Parathyroid adenoma (tissue), 2 donors: Measurements from ENCODE around the gene PELI1.

Experiments
- H2AFZ ChIP-seq: fragments of 300-600 bp; sonication (generic); one replicate; pipeline ENCODE4 v1.7.0; 2017; ENCODE audit warnings: antibody characterized with exemption, mild to moderate bottlenecking
- H3K27ac ChIP-seq: fragments of 300-600 bp; sonication (generic); one replicate; pipeline ENCODE4 v1.7.0; 2017
- H3K27me3 ChIP-seq: fragments of 300-600 bp; sonication (generic); one replicate; pipeline ENCODE4 v1.7.0; 2017; ENCODE audit warnings: low read length; ENCODE audit not compliant: control insufficient read depth, insufficient read depth
- H3K36me3 ChIP-seq: fragments of 300-600 bp; sonication (generic); one replicate; pipeline ENCODE4 v1.7.0; 2017; ENCODE audit warnings: low read length; ENCODE audit not compliant: control insufficient read depth, insufficient read depth
- H3K4me1 ChIP-seq: fragments of 300-600 bp; sonication (generic); one replicate; pipeline ENCODE4 v1.7.0; 2017; ENCODE audit warnings: control low read depth
- H3K4me2 ChIP-seq: fragments of 300-600 bp; sonication (generic); one replicate; pipeline ENCODE4 v1.7.0; 2017; ENCODE audit warnings: low read length
- H3K4me3 ChIP-seq: fragments of 300-600 bp; sonication (generic); one replicate; pipeline ENCODE4 v1.7.0; 2017; ENCODE audit warnings: low read depth, low read length
- H3K79me2 ChIP-seq: fragments of 300-600 bp; sonication (generic); one replicate; pipeline ENCODE4 v1.7.0; 2017; ENCODE audit warnings: control low read depth
- H3K9ac ChIP-seq: fragments of 300-600 bp; sonication (generic); one replicate; pipeline ENCODE4 v1.7.0; 2017; ENCODE audit warnings: mild to moderate bottlenecking
- H3K9me3 ChIP-seq: fragments of 300-600 bp; sonication (generic); one replicate; pipeline ENCODE4 v1.7.0; 2017; ENCODE audit warnings: low read length; ENCODE audit not compliant: control insufficient read depth
- CTCF ChIP-seq: fragments of 300-600 bp; sonication (generic); IDR thresholded peaks from one replicate; pipeline ENCODE4 v1.7.0; 2017; ENCODE audit warnings: antibody characterized with exemption, mild to moderate bottlenecking
- donor health status: primary hyperparathyroidism.

Gene PELI1

GRCh38 chr2:64133828-64134227 lies 10.4 kb downstream of the PELI1 start:
- H3K4me2 ChIP-seq: no peak overlapping the region
- H3K9me3 ChIP-seq: no peaks in the 10 kb centered on the region
- no peaks in the 10 kb centered on the region for H3K36me3 ChIP-seq
- H3K4me3 ChIP-seq: no peak overlapping the region
- no peak for TF ChIP-seq CTCF
- no peak overlapping the region for H3K9ac ChIP-seq
- peaks cover 8% of the 10 kb centered on the region for H3K4me1 ChIP-seq
- H3K27ac ChIP-seq: no peak overlapping the region
- no peak overlapping the region for H2AFZ ChIP-seq
- H3K27me3 ChIP-seq: no peaks in the 10 kb centered on the region
- H3K79me2 ChIP-seq: peaks cover 36% of the 10 kb centered on the region

GRCh38 chr2:64133354-64133753 lies 10.9 kb downstream of the PELI1 start:
- Histone ChIP-seq H3K4me3 (no peak overlapping the region), H2AFZ (no peak overlapping the region), H3K9ac (no peak overlapping the region), H3K79me2 (peaks cover 36% of the 10 kb centered on the region), H3K4me2 (no peak overlapping the region), H3K9me3 (no peaks in the 10 kb centered on the region), H3K27me3 (no peaks in the 10 kb centered on the region), H3K36me3 (no peaks in the 10 kb centered on the region), H3K4me1 (peaks cover 9% of the 10 kb centered on the region), H3K27ac (no peak overlapping the region)
- TF ChIP-seq CTCF: no peak

- no peak for TF ChIP-seq CTCF
- Histone ChIP-seq H3K36me3 (no peaks in the 10 kb centered on the region), H3K9me3 (no peaks in the 10 kb centered on the region), H3K79me2 (peaks cover 45% of the 10 kb centered on the region), H2AFZ (no peak overlapping the region), H3K9ac (no peak overlapping the region), H3K4me1 (peaks cover 9% of the 10 kb centered on the region), H3K4me3 (no peak overlapping the region), H3K27me3 (no peaks in the 10 kb centered on the region), H3K27ac (no peak overlapping the region), H3K4me2 (no peak overlapping the region)
Measured at GRCh38 chr2:64130333-64130732, 13.9 kb downstream of the PELI1 start.

GRCh38 chr2:64128943-64129391 lies 15.3 kb downstream of the PELI1 start:
- no peak overlapping the region for H3K9ac ChIP-seq
- no peaks in the 10 kb centered on the region for H3K36me3 ChIP-seq
- H3K27me3 ChIP-seq: no peaks in the 10 kb centered on the region
- peaks cover 8% of the 10 kb centered on the region for H3K4me1 ChIP-seq
- no peak overlapping the region for H3K4me3 ChIP-seq
- no peak overlapping the region for H3K27ac ChIP-seq
- no peak overlapping the region for H2AFZ ChIP-seq
- H3K79me2 ChIP-seq: peaks cover 53% of the 10 kb centered on the region
- H3K4me2 ChIP-seq: no peak overlapping the region
- H3K9me3 ChIP-seq: no peaks in the 10 kb centered on the region
- TF ChIP-seq CTCF: no peak

- Histone ChIP-seq H2AFZ (no peak overlapping the region), H3K36me3 (no peaks in the 10 kb centered on the region), H3K4me3 (no peak overlapping the region), H3K27me3 (no peaks in the 10 kb centered on the region), H3K79me2 (peaks cover 59% of the 10 kb centered on the region), H3K9me3 (no peaks in the 10 kb centered on the region), H3K4me2 (no peak overlapping the region), H3K9ac (no peak overlapping the region), H3K27ac (no peak overlapping the region), H3K4me1 (peaks cover 8% of the 10 kb centered on the region)
- no peak for TF ChIP-seq CTCF
Measured at GRCh38 chr2:64128406-64128805, 15.8 kb downstream of the PELI1 start.
